BE2C (cell line): ENCODE measurements around the gene ZNF362.

Source experiments
- DNase-seq: peaks from one replicate; pipeline ENCODE4 v3.0.0-alpha.2; 2020
- H3K27me3 ChIP-seq: fragments of 250-450 bp; sonication (Bioruptor Pico); 2 replicates; pipeline ENCODE4 v1.5.1; 2020; ENCODE audit warnings: mild to moderate bottlenecking
- H3K36me3 ChIP-seq: fragments of 250-450 bp; sonication (Bioruptor Pico); 2 replicates; pipeline ENCODE4 v1.5.1; 2020; ENCODE audit warnings: mild to moderate bottlenecking
- H3K4me1 ChIP-seq: fragments of 250-450 bp; sonication (Bioruptor Pico); 2 replicates; pipeline ENCODE4 v1.5.1; 2020
- H3K4me3 ChIP-seq: 2 replicates; pipeline ENCODE4 v1.5.1; 2011; ENCODE audit warnings: low read depth, low read length
- H3K9me3 ChIP-seq: fragments of 250-450 bp; sonication (Bioruptor Pico); 2 replicates; pipeline ENCODE4 v1.5.1; 2020
- TF ChIP-seq, protein P1 (sequence below): IDR thresholded peaks from 2 replicates; pipeline ENCODE4 v1.5.1; 2012; ENCODE audit warnings: mild to moderate bottlenecking, low read depth, low read length

Gene ZNF362

DNA sequence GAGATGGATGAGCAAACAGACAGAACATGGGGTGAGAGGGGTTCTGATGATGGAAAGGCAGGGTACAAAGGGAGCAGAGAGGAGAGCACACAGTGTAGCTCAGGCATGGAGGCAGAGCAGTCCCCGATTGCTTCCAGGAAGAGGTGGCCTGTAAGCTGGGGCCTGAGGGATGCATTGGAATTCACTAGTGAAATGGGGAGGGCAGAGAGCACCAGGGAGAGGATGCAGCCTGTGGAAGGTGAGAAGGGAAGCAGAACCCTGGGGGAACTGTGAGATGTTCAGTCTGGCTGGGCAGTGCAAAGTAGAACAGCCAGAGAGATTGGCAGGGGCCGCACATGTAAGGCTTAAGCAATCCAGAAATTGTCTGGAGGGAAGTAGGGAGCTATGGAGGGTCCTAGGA is 12.2 kb downstream of the ZNF362 start:
- Histone ChIP-seq H3K36me3 (no peaks in the 10 kb centered on the region), H3K4me3 (no peak overlapping the region)
- TF ChIP-seq, protein P1, sequence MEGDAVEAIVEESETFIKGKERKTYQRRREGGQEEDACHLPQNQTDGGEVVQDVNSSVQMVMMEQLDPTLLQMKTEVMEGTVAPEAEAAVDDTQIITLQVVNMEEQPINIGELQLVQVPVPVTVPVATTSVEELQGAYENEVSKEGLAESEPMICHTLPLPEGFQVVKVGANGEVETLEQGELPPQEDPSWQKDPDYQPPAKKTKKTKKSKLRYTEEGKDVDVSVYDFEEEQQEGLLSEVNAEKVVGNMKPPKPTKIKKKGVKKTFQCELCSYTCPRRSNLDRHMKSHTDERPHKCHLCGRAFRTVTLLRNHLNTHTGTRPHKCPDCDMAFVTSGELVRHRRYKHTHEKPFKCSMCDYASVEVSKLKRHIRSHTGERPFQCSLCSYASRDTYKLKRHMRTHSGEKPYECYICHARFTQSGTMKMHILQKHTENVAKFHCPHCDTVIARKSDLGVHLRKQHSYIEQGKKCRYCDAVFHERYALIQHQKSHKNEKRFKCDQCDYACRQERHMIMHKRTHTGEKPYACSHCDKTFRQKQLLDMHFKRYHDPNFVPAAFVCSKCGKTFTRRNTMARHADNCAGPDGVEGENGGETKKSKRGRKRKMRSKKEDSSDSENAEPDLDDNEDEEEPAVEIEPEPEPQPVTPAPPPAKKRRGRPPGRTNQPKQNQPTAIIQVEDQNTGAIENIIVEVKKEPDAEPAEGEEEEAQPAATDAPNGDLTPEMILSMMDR = no peak

DNA sequence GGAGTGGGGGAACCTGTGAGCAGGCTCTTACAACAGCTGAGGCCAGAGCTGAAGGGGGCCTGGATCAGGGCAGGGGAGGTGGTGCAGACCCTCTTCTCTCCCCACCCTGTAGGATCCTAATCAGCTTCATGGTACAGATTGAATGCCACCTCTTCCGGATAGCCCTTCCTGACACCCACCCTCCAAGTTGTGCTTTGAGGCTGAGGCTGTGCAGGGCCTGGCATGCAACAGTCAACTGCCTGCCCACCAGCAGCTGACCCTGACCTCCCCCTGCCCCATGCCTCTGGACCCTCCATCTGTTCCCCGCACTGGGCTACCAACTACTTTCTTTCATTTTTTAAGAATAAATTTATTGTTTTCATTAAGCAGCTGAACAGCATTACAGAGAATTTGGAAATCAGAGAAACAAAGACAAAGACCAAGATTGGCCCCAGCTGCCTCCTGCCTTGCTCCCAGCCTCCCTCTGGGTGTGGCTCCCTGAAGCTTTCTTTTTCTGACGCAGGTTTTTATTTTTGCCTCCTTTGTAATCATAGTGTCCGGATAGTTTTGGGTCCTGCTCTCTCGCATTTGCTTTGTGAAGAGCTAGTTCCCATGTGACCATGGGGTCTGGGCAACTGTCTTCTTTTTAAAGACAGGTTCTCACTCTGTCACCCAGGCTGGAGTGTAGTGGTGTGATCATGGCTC is 12.8 kb downstream of the ZNF362 start:
- TF ChIP-seq, protein P1 = no peak
- DNase-seq = no peak
- Histone ChIP-seq H3K4me1 (no peaks in the 10 kb centered on the region), H3K36me3 (no peaks in the 10 kb centered on the region), H3K4me3 (no peak overlapping the region), H3K27me3 (no peaks in the 10 kb centered on the region), H3K9me3 (no peaks in the 10 kb centered on the region)

More for the DNA sequence above, 12.2 kb downstream of the ZNF362 start:
- no peaks in the 10 kb centered on the region for H3K27me3 ChIP-seq
- no peaks in the 10 kb centered on the region for H3K9me3 ChIP-seq
- DNase-seq = no peak
- H3K4me1 ChIP-seq = no peaks in the 10 kb centered on the region

DNA sequence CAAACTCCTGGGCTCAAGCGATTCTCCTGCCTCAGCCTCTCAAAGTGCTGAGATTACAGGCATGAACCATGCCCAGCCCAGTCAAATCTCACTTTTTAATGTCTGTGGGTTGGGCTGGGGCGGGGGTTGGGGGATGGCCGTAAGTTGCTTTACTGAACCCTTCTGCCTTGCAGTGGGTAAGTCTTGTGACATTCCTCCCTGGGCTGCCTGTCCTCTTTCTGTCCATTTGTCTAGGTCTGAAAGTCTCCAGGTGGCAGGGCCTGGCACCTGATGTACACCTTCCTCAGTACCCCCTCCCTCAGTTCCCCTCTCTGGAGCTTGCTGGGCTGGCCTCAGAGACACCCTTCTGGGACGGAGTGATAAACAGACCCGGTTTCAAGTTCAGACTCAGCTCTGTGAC is 13.3 kb downstream of the ZNF362 start:
- TF ChIP-seq, protein P1 = no peak
- DNase-seq = no peak
- Histone ChIP-seq H3K9me3 (no peaks in the 10 kb centered on the region), H3K27me3 (no peaks in the 10 kb centered on the region), H3K36me3 (no peaks in the 10 kb centered on the region), H3K4me1 (no peaks in the 10 kb centered on the region), H3K4me3 (no peak overlapping the region)

DNA sequence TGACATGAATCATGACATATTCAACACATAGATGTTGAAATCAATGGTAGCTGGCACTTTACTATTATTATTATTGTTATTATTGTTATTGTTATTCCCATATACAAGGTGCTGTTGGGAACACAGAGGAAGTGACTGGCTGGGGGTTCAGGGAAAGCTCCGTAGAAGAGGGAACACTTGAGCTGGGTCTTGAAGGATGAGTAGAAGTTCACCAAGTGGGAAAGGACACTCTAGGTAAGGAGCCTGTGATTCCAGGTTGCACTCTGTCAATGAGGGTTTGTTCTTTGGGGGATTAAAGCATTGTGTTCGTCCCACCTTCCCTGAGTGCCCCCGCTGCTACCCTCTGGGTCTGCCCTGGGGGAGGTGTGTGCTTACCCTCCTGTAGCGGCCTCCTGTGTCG is 14.1 kb downstream of the ZNF362 start:
- DNase-seq = no peak
- no peaks in the 10 kb centered on the region for H3K27me3 ChIP-seq
- H3K9me3 ChIP-seq = no peaks in the 10 kb centered on the region
- no peak overlapping the region for H3K4me3 ChIP-seq
- TF ChIP-seq, protein P1 = no peak
- no peaks in the 10 kb centered on the region for H3K4me1 ChIP-seq
- H3K36me3 ChIP-seq = no peaks in the 10 kb centered on the region

DNA sequence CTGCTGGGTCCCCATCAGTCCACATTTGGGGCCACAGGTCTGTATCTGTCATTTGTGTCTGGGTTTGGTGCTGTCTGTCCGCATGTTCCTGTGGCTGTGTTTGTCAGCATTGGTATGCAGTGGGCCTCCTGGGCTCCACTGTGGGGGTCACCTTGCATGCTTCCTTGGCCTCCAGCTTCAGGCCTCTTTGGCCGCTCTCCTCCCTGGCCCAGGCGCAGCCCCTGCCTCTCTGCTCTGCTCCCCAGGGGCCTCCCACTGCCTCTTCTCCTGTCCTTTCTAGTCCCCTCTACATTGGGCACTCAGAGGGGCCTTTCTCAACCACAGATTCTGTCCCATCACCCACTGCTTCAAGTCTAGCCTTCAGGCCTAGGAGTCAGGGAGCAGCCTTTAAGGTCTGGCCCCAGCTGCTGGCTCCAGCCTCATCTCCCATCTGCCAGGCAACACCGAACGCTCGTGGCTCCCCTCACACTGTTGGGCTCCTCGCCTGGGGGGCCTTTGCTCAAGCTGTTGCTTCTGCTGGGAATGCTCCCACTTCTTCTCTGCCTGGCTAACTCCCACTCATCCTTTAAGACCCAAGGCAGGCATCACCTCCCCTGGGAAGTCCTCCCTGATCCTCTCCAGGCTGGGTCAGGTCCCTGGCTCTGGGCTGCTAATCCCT is 14.6 kb downstream of the ZNF362 start:
- Histone ChIP-seq H3K27me3 (no peaks in the 10 kb centered on the region), H3K4me3 (no peak overlapping the region), H3K36me3 (no peaks in the 10 kb centered on the region), H3K9me3 (no peaks in the 10 kb centered on the region), H3K4me1 (no peaks in the 10 kb centered on the region)
- no peak for DNase-seq
- TF ChIP-seq, protein P1 = no peak
